ENCODE results near the gene RXFP2.

GRCh38 chr13:31826521-31826920, 87.2 kb downstream of the RXFP2 start:
- no peak for TF ChIP-seq GFI1B (tag by site-specific recombination; IDR thresholded peaks at IDR 0.05)
- no peak for TF ChIP-seq CTCF (tag by site-specific recombination; IDR thresholded peaks at IDR 0.05)
- no peak for TF ChIP-seq ZBTB26 (tag by site-specific recombination; optimal IDR thresholded peaks at IDR 0.05)
- TF ChIP-seq SP3 (tag by site-specific recombination; IDR thresholded peaks at IDR 0.05): no peak
- no peak for TF ChIP-seq REST (tag by site-specific recombination; IDR thresholded peaks at IDR 0.05)
- TF ChIP-seq ZNF768 (tag by site-specific recombination; IDR thresholded peaks at IDR 0.05): no peak
- TF ChIP-seq ZFP37 (tag by site-specific recombination; IDR thresholded peaks at IDR 0.05): no peak
